ENCODE measurements around the gene C2CD5. TPM values are rescaled to one million over a fixed set of nuclear protein-coding genes. Genes with fewer than 3 reads are reported as not detected.

The C2CD5 gene
- total and polyA plus RNA-seq, 2 donors (not counting 1 experiment from before 2014, with no cell fraction given): 24.6 to 61.7 TPM

GRCh38 chr12:22407397-22407796 lies 136.9 kb downstream of the C2CD5 start:
- no peak overlapping the region for H2AFZ ChIP-seq (ENCODE audit: insufficient read depth, low read depth, low read length, poor library complexity, severe bottlenecking)
- Mint-ChIP-seq H3K27me3 (no peaks in the 10 kb centered on the region), H3K27ac (no peak overlapping the region), H3K9me3 (ENCODE audit: insufficient read depth) (no peaks in the 10 kb centered on the region), H3K4me3 (no peak overlapping the region), H3K4me1 (no peaks in the 10 kb centered on the region)
- DNase-seq: no peak
- H3K79me2 ChIP-seq (ENCODE audit: control insufficient read depth, insufficient read depth, low read length): no peaks in the 10 kb centered on the region
- WGBS (ENCODE audit: insufficient coverage): no CpG with 5 or more reads among the region's 3 CpGs
- CTCF ChIA-PET: no interaction called here
- H3K4me2 ChIP-seq (replicated peaks; ENCODE audit: low read depth, low read length, poor library complexity, severe bottlenecking): no peak overlapping the region
- H3K4me1 ChIP-seq (ENCODE audit: control insufficient read depth in 2 of 2, insufficient read depth in 2 of 2, low read length in 2 of 2): no peaks in the 10 kb centered on the region
- H3K27ac ChIP-seq (ENCODE audit: low read length in 2 of 2): no peak overlapping the region
- H3K27me3 ChIP-seq (replicated peaks in 1 of 4; ENCODE audit: control extremely low read depth in 1 of 4, control insufficient read depth in 3 of 4, insufficient read depth in 4 of 4, low read length in 3 of 4): no peaks in the 10 kb centered on the region
- H3K9me3 ChIP-seq (ENCODE audit: control extremely low read depth in 1 of 3, control insufficient read depth in 2 of 3, insufficient read depth in 1 of 3, low read length in 2 of 3): no peaks in the 10 kb centered on the region
- H3K4me3 ChIP-seq (ENCODE audit: control extremely low read depth in 1 of 5, extremely low read depth in 1 of 5, insufficient read depth in 1 of 5, low read depth in 2 of 5, low read length in 4 of 5): no peak overlapping the region
- TF ChIP-seq, protein P1, sequence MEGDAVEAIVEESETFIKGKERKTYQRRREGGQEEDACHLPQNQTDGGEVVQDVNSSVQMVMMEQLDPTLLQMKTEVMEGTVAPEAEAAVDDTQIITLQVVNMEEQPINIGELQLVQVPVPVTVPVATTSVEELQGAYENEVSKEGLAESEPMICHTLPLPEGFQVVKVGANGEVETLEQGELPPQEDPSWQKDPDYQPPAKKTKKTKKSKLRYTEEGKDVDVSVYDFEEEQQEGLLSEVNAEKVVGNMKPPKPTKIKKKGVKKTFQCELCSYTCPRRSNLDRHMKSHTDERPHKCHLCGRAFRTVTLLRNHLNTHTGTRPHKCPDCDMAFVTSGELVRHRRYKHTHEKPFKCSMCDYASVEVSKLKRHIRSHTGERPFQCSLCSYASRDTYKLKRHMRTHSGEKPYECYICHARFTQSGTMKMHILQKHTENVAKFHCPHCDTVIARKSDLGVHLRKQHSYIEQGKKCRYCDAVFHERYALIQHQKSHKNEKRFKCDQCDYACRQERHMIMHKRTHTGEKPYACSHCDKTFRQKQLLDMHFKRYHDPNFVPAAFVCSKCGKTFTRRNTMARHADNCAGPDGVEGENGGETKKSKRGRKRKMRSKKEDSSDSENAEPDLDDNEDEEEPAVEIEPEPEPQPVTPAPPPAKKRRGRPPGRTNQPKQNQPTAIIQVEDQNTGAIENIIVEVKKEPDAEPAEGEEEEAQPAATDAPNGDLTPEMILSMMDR (IDR thresholded peaks at IDR 0.05): no peak
- no peak for TF ChIP-seq EZH2 (IDR thresholded peaks at IDR 0.05; ENCODE audit: borderline replicate concordance, insufficient read depth, low read depth, low read length, poor library complexity, severe bottlenecking)
- H3K9ac ChIP-seq (ENCODE audit: low read length): no peak overlapping the region
- no peak for ATAC-seq (ENCODE audit: low read depth)
- H4K20me1 ChIP-seq (ENCODE audit: control insufficient read depth, insufficient read depth, low read length, poor library complexity, severe bottlenecking): no peaks in the 10 kb centered on the region
- intact Hi-C loops (cut with micrococcal nuclease): no loop called here
- no peaks in the 10 kb centered on the region for H3K36me3 ChIP-seq (replicated peaks in 1 of 2; ENCODE audit: control extremely low read depth in 1 of 2, control insufficient read depth in 1 of 2, extremely low read depth in 1 of 2, insufficient read depth in 2 of 2, low read length in 1 of 2)
- POLR2A ChIA-PET: no interaction called here

GRCh38 chr12:22406627-22407026 lies 137.7 kb downstream of the C2CD5 start:
- no peak overlapping the region for H3K27ac Mint-ChIP-seq

More at GRCh38 chr12:22406627-22407026, 137.7 kb downstream of the C2CD5 start:
- ChIA-PET POLR2A (no interaction called here), CTCF (no interaction called here)
- Histone ChIP-seq H3K4me2 (replicated peaks; ENCODE audit: low read depth, low read length, poor library complexity, severe bottlenecking) (no peak overlapping the region), H3K9me3 (ENCODE audit: control extremely low read depth in 1 of 3, control insufficient read depth in 2 of 3, insufficient read depth in 1 of 3, low read length in 2 of 3) (no peaks in the 10 kb centered on the region), H3K4me1 (ENCODE audit: control insufficient read depth in 2 of 2, insufficient read depth in 2 of 2, low read length in 2 of 2) (no peaks in the 10 kb centered on the region), H3K9ac (ENCODE audit: low read length) (no peak overlapping the region), H3K27ac (ENCODE audit: low read length in 2 of 2) (no peak overlapping the region), H4K20me1 (ENCODE audit: control insufficient read depth, insufficient read depth, low read length, poor library complexity, severe bottlenecking) (no peaks in the 10 kb centered on the region), H3K27me3 (replicated peaks in 1 of 4; ENCODE audit: control extremely low read depth in 1 of 4, control insufficient read depth in 3 of 4, insufficient read depth in 4 of 4, low read length in 3 of 4) (no peaks in the 10 kb centered on the region), H3K4me3 (ENCODE audit: control extremely low read depth in 1 of 5, extremely low read depth in 1 of 5, insufficient read depth in 1 of 5, low read depth in 2 of 5, low read length in 4 of 5) (no peak overlapping the region), H2AFZ (ENCODE audit: insufficient read depth, low read depth, low read length, poor library complexity, severe bottlenecking) (no peak overlapping the region), H3K79me2 (ENCODE audit: control insufficient read depth, insufficient read depth, low read length) (no peaks in the 10 kb centered on the region), H3K36me3 (replicated peaks in 1 of 2; ENCODE audit: control extremely low read depth in 1 of 2, control insufficient read depth in 1 of 2, extremely low read depth in 1 of 2, insufficient read depth in 2 of 2, low read length in 1 of 2) (no peaks in the 10 kb centered on the region)
- Mint-ChIP-seq H3K27me3 (peaks cover under 1% of the 10 kb centered on the region), H3K4me1 (no peaks in the 10 kb centered on the region), H3K9me3 (ENCODE audit: insufficient read depth) (no peaks in the 10 kb centered on the region), H3K4me3 (no peak overlapping the region)
- no CpG with 5 or more reads among the region's 1 CpG for WGBS (ENCODE audit: insufficient coverage)
- DNase-seq (no peak), ATAC-seq (ENCODE audit: low read depth) (no peak)
- TF ChIP-seq, protein P1 (IDR thresholded peaks at IDR 0.05): no peak
- no peak for TF ChIP-seq EZH2 (IDR thresholded peaks at IDR 0.05; ENCODE audit: borderline replicate concordance, insufficient read depth, low read depth, low read length, poor library complexity, severe bottlenecking)
- intact Hi-C loops (cut with micrococcal nuclease): no loop called here

Measured in B cell (primary cell).